ENCODE measurements around the gene FLT4. TPM values are rescaled to one million over a fixed set of nuclear protein-coding genes. Genes with fewer than 3 reads are reported as not detected.

The FLT4 gene
- total RNA-seq, 2 donors from 2014 or later, result 6.9 to 7.9 TPM

GRCh38 chr5:180632768-180633167 is 16.6 kb downstream of the FLT4 start:
- Mint-ChIP-seq H3K4me3 (no peak overlapping the region), H3K27me3 (ENCODE audit: insufficient read depth) (peaks cover 15% of the 10 kb centered on the region), H3K36me3 (ENCODE audit: low read depth) (no peaks in the 10 kb centered on the region), H3K9me3 (no peaks in the 10 kb centered on the region), H3K4me1 (no peaks in the 10 kb centered on the region), H3K27ac (no peak overlapping the region)
- 91 to 100% methylated on average over 3 to 10 of the region's 10 CpGs for WGBS, 2 experiments (ENCODE audit: insufficient coverage in 1 of 2, insufficient read length in 1 of 2)
- no peak overlapping the region for H3K4me3 ChIP-seq (ENCODE audit: low read length)
- no peaks in the 10 kb centered on the region for H3K27me3 ChIP-seq (ENCODE audit: control insufficient read depth, insufficient read depth, low read length, poor library complexity, severe bottlenecking)
- no peaks in the 10 kb centered on the region for H3K36me3 ChIP-seq (ENCODE audit: control insufficient read depth, insufficient read depth, low read length)
- no peaks in the 10 kb centered on the region for H3K9me3 ChIP-seq (ENCODE audit: control insufficient read depth, low read length)
- H3K27ac ChIP-seq (ENCODE audit: low read depth, low read length), result no peak overlapping the region
- no peak overlapping the region for H3K9ac ChIP-seq (ENCODE audit: extremely low read depth, low read length, poor library complexity, severe bottlenecking)
- H3K4me1 ChIP-seq (ENCODE audit: control insufficient read depth, insufficient read depth, low read length), result no peaks in the 10 kb centered on the region
- TF ChIP-seq, protein P1, sequence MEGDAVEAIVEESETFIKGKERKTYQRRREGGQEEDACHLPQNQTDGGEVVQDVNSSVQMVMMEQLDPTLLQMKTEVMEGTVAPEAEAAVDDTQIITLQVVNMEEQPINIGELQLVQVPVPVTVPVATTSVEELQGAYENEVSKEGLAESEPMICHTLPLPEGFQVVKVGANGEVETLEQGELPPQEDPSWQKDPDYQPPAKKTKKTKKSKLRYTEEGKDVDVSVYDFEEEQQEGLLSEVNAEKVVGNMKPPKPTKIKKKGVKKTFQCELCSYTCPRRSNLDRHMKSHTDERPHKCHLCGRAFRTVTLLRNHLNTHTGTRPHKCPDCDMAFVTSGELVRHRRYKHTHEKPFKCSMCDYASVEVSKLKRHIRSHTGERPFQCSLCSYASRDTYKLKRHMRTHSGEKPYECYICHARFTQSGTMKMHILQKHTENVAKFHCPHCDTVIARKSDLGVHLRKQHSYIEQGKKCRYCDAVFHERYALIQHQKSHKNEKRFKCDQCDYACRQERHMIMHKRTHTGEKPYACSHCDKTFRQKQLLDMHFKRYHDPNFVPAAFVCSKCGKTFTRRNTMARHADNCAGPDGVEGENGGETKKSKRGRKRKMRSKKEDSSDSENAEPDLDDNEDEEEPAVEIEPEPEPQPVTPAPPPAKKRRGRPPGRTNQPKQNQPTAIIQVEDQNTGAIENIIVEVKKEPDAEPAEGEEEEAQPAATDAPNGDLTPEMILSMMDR (conservative IDR thresholded peaks at IDR 0.05), result no peak
- no peak for DNase-seq

GRCh38 chr5:180631549-180632383 is 17.6 kb downstream of the FLT4 start:
- Mint-ChIP-seq H3K27me3 (ENCODE audit: insufficient read depth) (peaks cover 13% of the 10 kb centered on the region), H3K9me3 (no peaks in the 10 kb centered on the region), H3K27ac (no peak overlapping the region), H3K4me3 (no peak overlapping the region), H3K36me3 (ENCODE audit: low read depth) (no peaks in the 10 kb centered on the region), H3K4me1 (no peaks in the 10 kb centered on the region)
- Histone ChIP-seq H3K9ac (ENCODE audit: extremely low read depth, low read length, poor library complexity, severe bottlenecking) (no peak overlapping the region), H3K9me3 (ENCODE audit: control insufficient read depth, low read length) (no peaks in the 10 kb centered on the region), H3K27me3 (ENCODE audit: control insufficient read depth, insufficient read depth, low read length, poor library complexity, severe bottlenecking) (no peaks in the 10 kb centered on the region), H3K4me1 (ENCODE audit: control insufficient read depth, insufficient read depth, low read length) (no peaks in the 10 kb centered on the region), H3K27ac (ENCODE audit: low read depth, low read length) (no peak overlapping the region), H3K4me3 (ENCODE audit: low read length) (no peak overlapping the region), H3K36me3 (ENCODE audit: control insufficient read depth, insufficient read depth, low read length) (no peaks in the 10 kb centered on the region)
- DNase-seq, result no peak
- TF ChIP-seq, protein P1 (conservative IDR thresholded peaks at IDR 0.05), result no peak
- 85 to 89% methylated on average over 22 to 34 of the region's 36 CpGs for WGBS, 2 experiments (ENCODE audit: insufficient coverage in 1 of 2, insufficient read length in 1 of 2)

DNA sequence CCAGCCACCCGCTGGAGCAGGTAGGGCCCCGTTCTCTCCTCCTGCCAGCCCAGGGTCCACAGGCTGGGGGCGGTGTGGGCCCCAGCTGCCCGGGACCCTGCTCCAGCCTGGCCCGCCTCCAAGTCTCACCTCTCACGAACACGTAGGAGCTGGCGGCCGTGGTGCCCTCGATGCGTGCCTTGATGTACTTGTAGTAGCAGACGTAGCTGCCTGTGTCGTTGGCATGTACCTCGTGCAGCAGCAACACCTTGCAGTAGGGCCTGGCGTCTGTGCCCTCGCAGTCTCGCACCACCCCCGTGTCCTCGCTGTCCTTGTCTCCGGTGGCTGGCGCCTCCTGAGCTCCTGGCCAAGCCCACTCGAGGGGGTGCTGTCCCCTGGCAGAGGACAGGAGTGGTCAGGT is 19.0 kb downstream of the FLT4 start:
- Histone ChIP-seq H3K9me3 (ENCODE audit: control insufficient read depth, low read length) (no peaks in the 10 kb centered on the region), H3K4me3 (ENCODE audit: low read length) (no peak overlapping the region), H3K4me1 (ENCODE audit: control insufficient read depth, insufficient read depth, low read length) (no peaks in the 10 kb centered on the region), H3K27ac (ENCODE audit: low read depth, low read length) (no peak overlapping the region), H3K36me3 (ENCODE audit: control insufficient read depth, insufficient read depth, low read length) (no peaks in the 10 kb centered on the region), H3K27me3 (ENCODE audit: control insufficient read depth, insufficient read depth, low read length, poor library complexity, severe bottlenecking) (no peaks in the 10 kb centered on the region), H3K9ac (ENCODE audit: extremely low read depth, low read length, poor library complexity, severe bottlenecking) (no peak overlapping the region)
- H3K27ac Mint-ChIP-seq, result no peak overlapping the region
- TF ChIP-seq, protein P1 (conservative IDR thresholded peaks at IDR 0.05), result no peak
- no peak overlapping the region for H3K4me3 Mint-ChIP-seq
- no peaks in the 10 kb centered on the region for H3K4me1 Mint-ChIP-seq
- 93 to 95% methylated on average over 10 to 22 of the region's 22 CpGs for WGBS, 2 experiments (ENCODE audit: insufficient coverage in 1 of 2, insufficient read length in 1 of 2)
- H3K27me3 Mint-ChIP-seq (ENCODE audit: insufficient read depth), result peaks cover 6% of the 10 kb centered on the region
- no peak for DNase-seq
- no peaks in the 10 kb centered on the region for H3K9me3 Mint-ChIP-seq
- no peaks in the 10 kb centered on the region for H3K36me3 Mint-ChIP-seq (ENCODE audit: low read depth)
